Measurements from ENCODE around the gene SHC1. TPM values are rescaled to one million over a fixed set of nuclear protein-coding genes. Genes with fewer than 3 reads are reported as not detected.

Gene SHC1
- total RNA-seq, 2 donors from 2014 or later: 60.9 to 62.0 TPM

DNA sequence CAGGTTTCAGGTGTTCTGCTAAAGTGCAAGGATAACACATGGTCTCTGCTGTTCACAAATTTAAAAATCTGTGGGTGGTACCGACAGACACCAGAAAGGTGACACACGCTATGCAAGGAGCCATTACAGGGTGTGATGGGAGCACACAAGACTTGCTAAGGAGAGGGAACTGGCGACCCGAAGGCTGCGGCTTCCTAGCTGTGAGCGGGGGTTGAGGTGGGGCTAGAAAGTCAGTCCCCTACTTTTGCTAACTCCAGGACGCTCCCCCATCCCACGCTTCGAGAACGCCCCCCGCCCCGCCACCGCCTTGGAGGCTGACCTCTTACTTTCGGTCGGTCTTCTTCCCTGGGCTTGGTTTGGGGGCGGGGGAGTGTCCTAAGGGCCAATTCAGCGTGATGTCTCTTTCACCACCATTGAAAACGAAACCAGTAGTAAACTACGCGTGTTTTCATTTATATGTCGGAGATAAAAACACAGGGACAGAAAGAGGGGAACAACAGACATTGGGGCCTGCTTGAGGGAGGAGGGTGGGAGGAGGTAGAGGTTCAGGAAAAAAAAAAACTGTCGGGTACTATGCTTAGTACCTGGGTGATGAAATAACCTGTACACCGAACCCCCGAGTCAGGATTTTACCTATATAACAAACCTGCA, 5.0 kb upstream of the SHC1 start:
- no peak overlapping the region for H3K4me3 Mint-ChIP-seq
- no peaks in the 10 kb centered on the region for H3K9me3 Mint-ChIP-seq
- no peak overlapping the region for H3K27ac Mint-ChIP-seq
- H3K36me3 Mint-ChIP-seq (ENCODE audit: low read depth): peaks cover 54% of the 10 kb centered on the region
- H3K27me3 Mint-ChIP-seq: no peaks in the 10 kb centered on the region
- peak; percentile 13 for ATAC-seq (replicated peaks)
- peaks cover 27% of the 10 kb centered on the region for H3K4me1 Mint-ChIP-seq

DNA sequence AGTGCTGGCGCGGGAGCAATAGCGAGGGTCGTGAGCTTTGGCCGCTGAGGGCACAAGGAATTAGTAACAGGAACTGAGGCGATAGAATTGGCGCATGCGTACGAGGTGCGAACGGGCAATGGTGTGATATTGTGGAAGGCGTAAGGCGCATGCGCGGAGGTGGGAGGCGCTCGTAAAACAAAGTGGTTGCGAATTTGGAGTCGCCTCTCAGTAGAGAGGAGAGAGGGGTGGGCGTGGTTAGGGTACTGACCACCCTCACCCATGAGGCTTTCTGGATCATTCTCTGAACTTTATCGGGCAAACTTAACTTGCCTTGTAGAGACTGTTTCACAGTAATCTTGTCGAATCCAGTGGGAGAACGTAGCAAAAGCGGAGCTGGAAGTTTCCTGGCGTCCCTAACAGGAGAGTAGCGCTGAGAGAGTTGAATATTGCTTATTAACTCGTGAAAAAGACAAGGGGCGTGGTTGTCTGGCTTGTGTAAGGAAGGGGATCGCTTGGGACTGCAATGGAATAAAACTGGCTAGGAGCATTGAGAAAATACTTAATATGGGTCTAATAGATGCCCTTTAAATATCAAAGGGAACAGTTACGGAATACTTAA, 4.4 kb upstream of the SHC1 start:
- peak; percentile 60 for ATAC-seq (replicated peaks)
- H3K9me3 Mint-ChIP-seq: no peaks in the 10 kb centered on the region
- no peak overlapping the region for H3K27ac Mint-ChIP-seq
- H3K36me3 Mint-ChIP-seq (ENCODE audit: low read depth): peaks cover 52% of the 10 kb centered on the region
- peaks cover 27% of the 10 kb centered on the region for H3K4me1 Mint-ChIP-seq
- H3K4me3 Mint-ChIP-seq: no peak overlapping the region
- H3K27me3 Mint-ChIP-seq: no peaks in the 10 kb centered on the region

DNA sequence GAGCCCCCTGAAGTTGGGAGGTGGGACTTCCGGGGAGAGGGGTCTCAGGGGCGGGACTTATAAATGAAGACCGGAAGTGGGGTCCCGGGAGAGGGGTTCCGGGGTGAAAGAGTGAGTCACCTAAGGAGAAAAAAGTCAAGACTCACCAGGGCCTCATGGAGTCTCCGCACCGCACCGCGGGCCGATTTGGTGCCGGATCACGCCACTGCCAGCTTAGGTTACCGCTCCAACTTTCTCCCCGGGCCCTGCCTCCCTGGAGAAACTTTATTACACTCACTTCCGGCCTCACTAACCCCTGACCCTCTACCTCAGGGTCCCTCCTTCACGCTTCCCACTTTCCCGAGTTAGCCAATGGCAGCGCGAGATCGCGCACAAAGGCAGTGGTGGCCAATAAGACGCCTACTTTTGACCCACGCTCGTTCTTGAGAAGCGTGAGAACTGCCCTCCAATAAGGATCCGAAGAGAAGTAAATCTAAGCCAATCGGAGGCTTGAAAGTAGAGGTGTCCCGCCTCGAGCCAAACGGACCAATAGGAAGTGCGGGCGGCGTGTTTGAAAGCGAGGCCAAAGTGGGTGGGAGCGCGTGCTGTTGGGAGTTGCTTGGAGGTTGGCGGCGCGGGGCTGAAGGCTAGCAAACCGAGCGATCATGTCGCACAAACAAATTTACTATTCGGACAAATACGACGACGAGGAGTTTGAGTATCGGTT, 3.7 kb upstream of the SHC1 start, which contains the start of gene CKS1B:
Gene CKS1B, plus strand, starts transcription at position 580 of the 706 bp plus-strand sequence. Its CDS starts 65 bp downstream, at position 645.
- H3K27me3 Mint-ChIP-seq: no peaks in the 10 kb centered on the region
- H3K36me3 Mint-ChIP-seq (ENCODE audit: low read depth): peaks cover 52% of the 10 kb centered on the region
- ATAC-seq (replicated peaks): peak; percentile 86
- no peak within 1 kb of the TSS for H3K4me3 Mint-ChIP-seq
- H3K9me3 Mint-ChIP-seq: no peaks in the 10 kb centered on the region
- no peak within 1 kb of the TSS for H3K27ac Mint-ChIP-seq
- peaks cover 28% of the 10 kb centered on the region for H3K4me1 Mint-ChIP-seq

DNA sequence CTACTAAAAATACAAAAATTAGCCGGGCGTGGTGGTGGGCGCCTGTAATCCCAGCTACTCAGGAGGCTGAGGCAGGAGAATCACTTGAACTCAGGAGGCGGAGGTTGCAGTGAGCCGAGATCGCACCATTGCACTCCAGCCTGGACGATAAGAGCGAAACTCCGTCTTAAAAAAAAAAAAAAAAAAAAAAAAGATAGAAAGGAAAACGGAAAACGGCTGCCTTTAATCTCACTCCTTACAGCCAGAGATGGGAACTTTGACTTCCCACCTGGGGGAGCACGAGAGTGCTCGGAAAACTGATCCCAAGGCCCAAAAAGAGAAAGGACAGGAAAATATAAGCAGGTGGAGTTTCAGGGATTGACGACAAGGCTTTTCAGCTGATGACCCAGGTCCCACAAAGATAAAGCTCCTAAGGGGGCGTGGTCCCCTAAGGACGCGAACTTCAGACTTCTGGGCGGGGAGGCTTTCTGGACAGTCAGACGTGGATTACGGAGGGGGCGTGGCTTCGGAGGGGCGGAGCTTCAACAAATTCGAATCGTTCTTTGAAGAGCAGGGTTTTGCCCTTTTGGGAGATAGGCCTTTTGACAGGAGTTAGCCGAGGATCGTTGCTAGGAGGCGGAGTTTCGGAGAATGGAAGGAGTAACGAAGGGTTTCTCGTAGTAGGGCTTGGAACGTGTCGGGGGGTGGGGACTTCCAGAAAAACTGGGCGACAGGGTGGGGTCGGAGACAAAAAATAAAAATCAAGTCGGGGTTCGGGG, 3.0 kb upstream of the SHC1 start:
- Mint-ChIP-seq H3K27me3 (no peaks in the 10 kb centered on the region), H3K27ac (no peak overlapping the region), H3K9me3 (no peaks in the 10 kb centered on the region), H3K36me3 (ENCODE audit: low read depth) (peaks cover 52% of the 10 kb centered on the region), H3K4me3 (no peak overlapping the region), H3K4me1 (peaks cover 31% of the 10 kb centered on the region)
- peak; percentile 42 for ATAC-seq (replicated peaks)

DNA sequence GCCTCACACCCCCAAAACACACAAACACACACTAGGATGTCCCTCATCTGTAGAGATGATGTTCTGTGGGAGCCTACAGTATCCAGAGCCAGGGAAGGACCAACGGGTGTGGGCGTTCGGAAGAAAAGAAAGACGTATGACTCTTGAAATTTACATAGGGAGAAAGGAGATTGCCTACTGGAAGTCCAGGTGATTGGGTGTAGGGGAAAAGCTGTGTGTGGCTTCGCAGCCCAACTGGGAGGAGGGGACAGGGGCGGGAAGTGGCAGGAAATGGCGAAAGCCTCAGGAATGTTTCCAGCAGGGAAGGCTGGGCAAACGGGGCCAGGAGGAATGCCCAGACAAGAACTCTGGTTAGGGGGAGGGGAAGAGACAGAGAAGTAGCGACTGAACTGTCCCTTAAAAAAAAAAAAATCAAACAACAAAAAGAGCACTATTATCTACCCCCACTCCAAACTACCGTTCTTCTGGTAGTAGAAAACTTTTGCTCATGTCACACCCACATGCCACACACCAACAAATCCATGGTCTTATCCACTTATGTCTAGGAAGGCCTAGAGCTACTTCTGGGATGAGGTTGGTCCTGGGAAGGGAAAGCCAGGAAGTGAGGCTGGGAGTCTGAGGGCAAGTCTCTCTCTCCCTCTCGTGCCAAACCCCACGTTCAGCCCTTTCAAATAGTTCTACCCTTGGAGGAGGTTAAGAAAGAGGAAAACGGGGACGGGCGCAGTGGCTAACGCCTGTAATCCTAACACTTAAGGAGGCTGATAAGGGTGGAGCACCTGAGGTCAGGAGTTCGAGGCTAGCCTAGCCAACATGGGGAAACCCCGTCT, 2.2 kb upstream of the SHC1 start:
- H3K27ac Mint-ChIP-seq: no peak overlapping the region

DNA sequence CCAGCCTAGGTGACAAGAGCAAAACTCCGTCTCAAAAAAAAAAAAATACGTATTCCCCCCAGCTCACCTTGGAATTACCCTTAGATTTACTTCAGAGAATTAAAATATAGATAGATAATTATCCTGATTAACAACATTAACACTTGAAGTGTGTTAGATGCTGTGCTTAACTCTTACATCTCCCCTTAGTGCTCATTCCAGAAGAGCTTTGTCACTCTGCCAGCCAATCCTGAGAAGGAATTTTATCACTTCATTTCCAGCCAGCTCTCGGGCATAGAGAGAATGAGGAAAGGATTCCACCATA, 1.6 kb upstream of the SHC1 start:
- Mint-ChIP-seq H3K9me3 (no peaks in the 10 kb centered on the region), H3K4me1 (peaks cover 31% of the 10 kb centered on the region), H3K27ac (no peak overlapping the region), H3K36me3 (ENCODE audit: low read depth) (peaks cover 52% of the 10 kb centered on the region), H3K4me3 (no peak overlapping the region), H3K27me3 (no peaks in the 10 kb centered on the region)
- ATAC-seq (replicated peaks): no peak

More for the DNA sequence above, 2.2 kb upstream of the SHC1 start:
- no peak for ATAC-seq (replicated peaks)
- Mint-ChIP-seq H3K36me3 (ENCODE audit: low read depth) (peaks cover 52% of the 10 kb centered on the region), H3K4me3 (no peak overlapping the region), H3K27me3 (no peaks in the 10 kb centered on the region), H3K9me3 (no peaks in the 10 kb centered on the region), H3K4me1 (peaks cover 31% of the 10 kb centered on the region)

DNA sequence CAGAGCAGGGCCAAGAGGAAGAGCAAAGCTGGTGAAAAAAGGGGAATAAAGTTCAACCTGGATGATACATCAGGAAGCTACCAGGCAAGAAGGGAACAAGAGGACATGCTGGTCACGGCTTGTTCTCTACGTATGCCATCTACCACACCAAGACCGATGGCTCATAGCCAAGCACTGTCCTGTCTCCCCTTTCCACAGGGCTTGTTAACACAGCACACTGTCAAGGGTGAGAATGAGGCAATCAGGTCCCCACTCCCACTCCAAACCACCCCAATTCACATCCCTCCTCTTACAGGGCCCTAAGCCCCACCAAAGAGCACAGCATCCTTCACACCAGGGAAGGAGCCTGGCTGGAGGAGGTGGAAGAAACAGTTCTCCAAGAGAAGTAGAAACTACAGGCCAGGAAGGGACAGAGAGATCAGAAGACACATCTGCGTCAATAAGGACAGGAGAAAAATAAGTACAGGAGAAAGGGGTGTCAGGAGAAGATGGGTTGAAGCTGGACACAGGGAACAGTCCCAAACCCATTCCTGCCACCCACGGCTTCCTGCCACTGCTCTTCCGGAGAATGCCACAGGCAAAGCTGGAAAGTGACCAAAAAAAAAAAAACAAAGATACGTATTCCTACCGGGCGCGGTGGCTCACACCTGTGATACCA, 923 bp upstream of the SHC1 start:
- Mint-ChIP-seq H3K27me3 (no peaks in the 10 kb centered on the region), H3K4me1 (peaks cover 27% of the 10 kb centered on the region), H3K27ac (peak overlapping the region; percentile 94)

DNA sequence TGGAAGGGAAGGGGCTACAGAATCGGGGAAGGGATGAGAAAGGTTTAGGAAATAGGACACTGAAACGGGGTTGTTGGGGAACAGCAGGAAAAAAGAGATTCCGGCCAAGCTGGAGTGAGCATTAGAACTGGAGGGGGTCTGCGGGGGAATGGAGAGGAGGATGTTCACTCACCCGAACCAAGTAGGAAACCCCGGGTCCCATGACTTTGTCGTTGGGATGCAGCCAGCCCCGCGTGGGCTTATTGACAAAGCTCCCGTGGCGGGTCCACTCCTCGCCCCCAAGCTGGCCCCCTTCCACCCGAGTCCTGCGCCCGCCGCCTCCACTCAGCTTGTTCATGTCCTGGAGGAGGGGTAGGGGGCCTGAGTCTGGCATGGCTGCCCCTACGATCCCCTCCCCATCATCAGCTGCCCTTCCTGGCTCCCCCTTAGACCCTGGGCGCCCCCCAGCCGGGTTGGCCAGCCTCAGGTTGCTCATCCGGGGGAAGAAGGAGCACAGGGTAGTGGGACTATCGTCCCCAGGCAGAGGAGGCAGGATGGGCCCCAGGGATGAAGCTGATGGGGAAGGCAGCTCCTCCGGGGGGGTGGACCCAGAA, 591 bp downstream of the SHC1 start:
- peaks cover 26% of the 10 kb centered on the region for H3K4me1 Mint-ChIP-seq
- peak overlapping the region; percentile 27 for H3K4me3 Mint-ChIP-seq
- H3K27ac Mint-ChIP-seq: peak overlapping the region; percentile 94
- peaks cover 65% of the 10 kb centered on the region for H3K36me3 Mint-ChIP-seq (ENCODE audit: low read depth)
- H3K9me3 Mint-ChIP-seq: no peaks in the 10 kb centered on the region
- no peak for ATAC-seq (replicated peaks)
- no peaks in the 10 kb centered on the region for H3K27me3 Mint-ChIP-seq

More for the DNA sequence above, 923 bp upstream of the SHC1 start:
- peaks cover 52% of the 10 kb centered on the region for H3K36me3 Mint-ChIP-seq (ENCODE audit: low read depth)
- H3K4me3 Mint-ChIP-seq: no peak overlapping the region
- no peaks in the 10 kb centered on the region for H3K9me3 Mint-ChIP-seq
- no peak for ATAC-seq (replicated peaks)

DNA sequence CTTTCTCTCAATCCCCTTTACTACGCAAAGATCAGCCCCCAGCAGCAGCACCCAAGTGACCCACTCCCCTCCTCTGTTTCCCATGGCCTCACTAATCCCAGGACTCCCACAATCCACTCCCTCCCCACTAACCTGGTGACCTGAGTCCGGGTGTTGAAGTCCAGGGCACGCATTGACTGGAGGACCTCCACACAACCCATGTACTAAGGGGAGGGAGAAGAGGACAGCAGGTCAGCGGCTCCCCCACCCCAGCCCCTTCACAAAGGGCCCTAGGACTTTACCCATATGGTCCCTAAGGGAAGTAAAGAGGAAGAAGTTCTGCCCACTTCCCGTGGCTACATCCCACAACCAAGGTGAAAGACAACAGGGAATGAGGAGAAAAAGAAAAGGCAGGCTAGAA, 1.3 kb downstream of the SHC1 start:
- Mint-ChIP-seq H3K27me3 (no peaks in the 10 kb centered on the region), H3K4me1 (peaks cover 26% of the 10 kb centered on the region), H3K36me3 (ENCODE audit: low read depth) (peaks cover 72% of the 10 kb centered on the region), H3K9me3 (no peaks in the 10 kb centered on the region), H3K27ac (peak overlapping the region; percentile 94), H3K4me3 (peak overlapping the region; percentile 27)
- no peak for ATAC-seq (replicated peaks)

DNA sequence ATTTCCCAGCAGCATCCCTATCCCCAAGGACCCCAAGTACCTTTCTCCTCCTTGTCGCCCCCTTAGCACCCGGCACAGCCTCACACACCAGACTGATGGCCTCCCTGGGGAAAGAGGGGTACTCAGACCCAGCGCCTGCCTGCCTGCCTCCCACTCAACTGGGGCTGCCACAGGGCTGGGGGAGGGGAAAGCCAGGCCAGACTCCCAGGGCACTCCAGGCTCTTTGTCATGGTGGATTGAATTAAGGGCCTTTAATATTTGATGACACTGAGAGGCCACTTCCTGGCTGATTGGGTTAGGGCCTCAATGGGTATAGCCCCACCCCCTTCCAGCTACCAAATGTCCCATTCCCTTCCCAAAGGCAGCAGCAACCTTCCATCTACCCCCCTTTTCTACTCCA, 1.8 kb downstream of the SHC1 start:
- no peak for ATAC-seq (replicated peaks)
- H3K27ac Mint-ChIP-seq: peak overlapping the region; percentile 94

DNA sequence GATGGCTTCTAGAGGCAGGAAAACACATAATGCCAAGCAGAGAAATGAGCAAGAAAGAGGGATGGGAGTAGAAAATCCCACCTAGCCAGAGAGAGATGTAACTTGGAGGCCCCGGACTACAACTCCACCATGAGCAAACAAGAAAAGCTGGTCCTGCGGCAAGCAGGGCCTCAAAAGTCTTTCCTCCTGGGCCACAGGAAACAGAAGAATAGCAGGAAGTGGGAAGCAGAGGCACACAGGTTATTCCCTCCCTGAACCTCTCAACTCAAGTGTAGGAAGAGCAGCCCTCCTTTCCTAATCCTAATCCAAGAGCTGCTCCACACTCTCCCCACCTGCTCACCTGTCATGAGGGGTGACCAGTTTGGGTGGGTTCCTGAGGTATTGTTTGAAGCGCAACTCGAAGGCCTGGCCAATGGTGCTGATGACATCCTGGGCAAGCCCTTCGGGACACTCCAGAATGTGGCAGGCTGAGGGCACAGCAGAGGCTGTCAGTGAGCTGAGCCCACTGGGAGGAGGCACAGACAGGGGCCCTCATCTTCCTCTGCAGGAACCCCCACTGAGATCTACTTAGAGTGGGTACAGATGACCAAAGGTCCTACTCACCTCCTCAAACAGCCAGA, 3.1 kb downstream of the SHC1 start:
- no peaks in the 10 kb centered on the region for H3K27me3 Mint-ChIP-seq
- peaks cover 29% of the 10 kb centered on the region for H3K4me1 Mint-ChIP-seq
- no peak overlapping the region for H3K4me3 Mint-ChIP-seq
- no peaks in the 10 kb centered on the region for H3K9me3 Mint-ChIP-seq
- H3K27ac Mint-ChIP-seq: peak overlapping the region; percentile 30
- H3K36me3 Mint-ChIP-seq (ENCODE audit: low read depth): peaks cover 84% of the 10 kb centered on the region
- ATAC-seq (replicated peaks): no peak

More for the DNA sequence above, 1.8 kb downstream of the SHC1 start:
- no peaks in the 10 kb centered on the region for H3K9me3 Mint-ChIP-seq
- H3K36me3 Mint-ChIP-seq (ENCODE audit: low read depth): peaks cover 77% of the 10 kb centered on the region
- peaks cover 29% of the 10 kb centered on the region for H3K4me1 Mint-ChIP-seq
- peak overlapping the region; percentile 27 for H3K4me3 Mint-ChIP-seq
- no peaks in the 10 kb centered on the region for H3K27me3 Mint-ChIP-seq

DNA sequence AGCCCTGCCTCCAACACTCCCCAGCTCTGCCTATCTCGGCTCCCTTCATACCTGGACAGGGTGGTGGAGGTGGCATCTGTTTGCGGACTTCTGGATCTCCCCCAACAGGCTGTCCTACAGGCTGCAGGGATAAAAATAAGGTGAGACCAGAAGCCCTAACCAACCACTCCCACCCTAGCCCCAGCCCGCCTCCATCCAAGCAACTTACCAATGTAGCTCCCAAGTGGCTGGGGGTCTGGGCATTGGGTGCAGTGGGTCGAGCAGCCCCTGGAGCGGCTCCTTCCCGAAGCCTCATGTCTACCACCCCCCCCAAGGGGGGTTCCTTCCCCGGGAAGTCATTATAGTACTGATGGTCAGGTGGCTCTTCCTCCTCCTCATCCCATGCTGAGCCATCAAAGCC, 4.4 kb downstream of the SHC1 start:
- Mint-ChIP-seq H3K36me3 (ENCODE audit: low read depth) (peaks cover 83% of the 10 kb centered on the region), H3K4me1 (peaks cover 19% of the 10 kb centered on the region), H3K9me3 (no peaks in the 10 kb centered on the region), H3K27ac (no peak overlapping the region), H3K4me3 (no peak overlapping the region), H3K27me3 (no peaks in the 10 kb centered on the region)
- no peak for ATAC-seq (replicated peaks)

DNA sequence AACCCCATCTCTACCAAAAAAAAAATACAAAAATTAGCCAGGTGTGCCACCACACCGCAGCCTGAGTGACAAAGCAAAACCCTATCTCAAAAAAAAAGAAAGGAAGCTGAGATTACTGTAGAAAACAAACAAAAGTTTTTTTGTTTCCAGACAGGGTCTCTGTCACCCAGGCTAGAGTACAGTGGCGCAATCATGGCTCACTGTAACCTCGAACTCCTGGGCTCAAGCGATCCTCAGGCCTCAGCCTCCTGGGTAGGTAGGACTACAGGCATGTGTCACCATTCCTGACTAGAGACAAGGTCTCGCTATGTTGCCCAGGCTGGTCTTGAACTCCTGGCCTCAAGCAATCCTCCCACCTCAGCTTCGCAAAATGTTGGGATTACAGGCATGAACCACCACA, 6.2 kb downstream of the SHC1 start:
- no peak overlapping the region for H3K4me3 Mint-ChIP-seq
- no peak for ATAC-seq (replicated peaks)
- peaks cover 10% of the 10 kb centered on the region for H3K4me1 Mint-ChIP-seq
- H3K9me3 Mint-ChIP-seq: no peaks in the 10 kb centered on the region
- H3K27me3 Mint-ChIP-seq: no peaks in the 10 kb centered on the region
- peaks cover 95% of the 10 kb centered on the region for H3K36me3 Mint-ChIP-seq (ENCODE audit: low read depth)
- H3K27ac Mint-ChIP-seq: peak overlapping the region; percentile 87
